GM11168 (cell line): ENCODE data around the gene PEAK3.

Experiments used
- in situ Hi-C: fragments of 300-500 bp; cut with MboI; formaldehyde crosslinking; loops from one replicate; pipeline ENCODE4 v1.12.0; 2022; ENCODE audit warnings: low sequenced_read_pairs; ENCODE audit not compliant: unreplicated experiment

The PEAK3 gene

DNA sequence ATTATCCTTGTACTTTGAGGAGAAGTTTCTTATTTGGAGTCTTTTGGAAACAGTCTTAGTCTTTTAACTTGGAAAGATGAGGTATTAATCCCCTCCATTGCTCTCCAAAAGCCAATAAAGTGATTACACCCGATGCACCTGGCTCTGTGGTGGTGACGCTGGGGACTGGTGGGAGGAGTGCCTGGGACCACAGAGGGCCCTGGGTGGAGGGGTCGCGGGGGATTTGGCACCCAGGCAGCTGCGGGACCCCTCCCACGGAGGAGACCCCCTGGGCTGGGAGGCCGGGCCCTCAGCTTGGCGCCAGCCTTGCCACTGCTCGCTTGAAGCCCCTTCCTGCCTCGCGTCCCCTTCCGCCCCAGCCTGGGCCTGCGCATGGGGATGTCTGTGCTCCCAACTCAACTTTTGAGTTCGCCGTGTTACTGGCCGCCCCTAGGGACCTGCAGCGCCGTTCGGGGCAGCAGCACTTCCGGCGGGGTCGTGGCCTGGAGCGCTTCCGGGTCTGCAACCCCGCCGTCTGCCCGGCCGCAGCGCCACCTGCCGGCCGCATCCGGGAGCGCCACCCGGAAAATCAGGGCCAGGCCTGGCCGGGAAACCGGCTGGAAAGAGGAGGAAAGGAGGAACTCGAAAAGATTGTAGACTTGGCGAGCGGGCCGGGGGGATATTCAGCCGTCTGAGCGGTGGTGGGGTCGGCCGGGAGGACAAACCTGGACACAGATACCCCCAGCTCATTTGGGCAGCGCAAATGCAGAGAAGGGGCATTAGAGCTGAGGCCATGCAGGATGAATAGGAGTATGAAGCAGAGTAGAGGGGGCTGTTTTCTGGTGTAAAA is 8.4 kb downstream of the PEAK3 start:
- in situ Hi-C loops: no loop called here

DNA sequence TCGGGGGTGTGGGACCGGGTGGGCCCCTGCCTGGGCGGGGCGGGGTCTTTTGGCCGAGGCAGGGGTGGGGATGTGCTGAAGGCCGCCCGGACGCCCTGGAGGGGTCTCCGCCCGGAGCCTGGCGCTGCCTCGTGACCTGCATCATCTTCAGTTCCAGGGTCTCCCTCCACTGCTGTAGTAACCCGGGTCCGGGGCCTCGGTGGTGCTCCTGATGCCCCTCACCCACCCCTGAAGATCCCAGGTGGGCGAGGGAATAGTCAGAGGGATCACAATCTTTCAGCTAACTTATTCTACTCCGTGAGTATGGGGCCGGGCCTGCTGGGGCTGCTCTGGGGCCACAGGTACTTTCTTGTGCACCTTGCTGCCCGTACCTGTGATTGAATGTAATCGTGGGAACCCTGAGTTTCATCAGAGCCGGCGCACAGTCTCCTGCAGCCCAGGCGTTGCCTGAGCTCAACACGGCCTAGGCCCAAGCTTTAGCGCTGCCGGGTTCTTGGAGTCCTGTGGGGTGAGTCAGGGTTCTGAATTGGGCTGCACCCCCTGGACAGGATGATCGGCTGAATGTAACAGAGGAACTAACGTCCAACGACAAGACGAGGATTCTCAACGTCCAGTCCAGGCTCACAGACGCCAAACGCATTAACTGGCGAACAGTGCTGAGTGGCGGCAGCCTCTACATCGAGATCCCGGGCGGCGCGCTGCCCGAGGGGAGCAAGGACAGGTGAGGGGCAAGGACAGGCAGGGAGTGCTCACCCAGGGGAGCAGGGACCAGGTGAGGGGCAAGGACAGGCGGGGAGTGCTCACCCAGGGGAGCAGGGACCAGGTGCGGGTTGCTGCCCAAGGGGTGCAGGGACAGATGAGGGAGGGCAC is 10.5 kb downstream of the PEAK3 start:
- in situ Hi-C loops: no loop called here

DNA sequence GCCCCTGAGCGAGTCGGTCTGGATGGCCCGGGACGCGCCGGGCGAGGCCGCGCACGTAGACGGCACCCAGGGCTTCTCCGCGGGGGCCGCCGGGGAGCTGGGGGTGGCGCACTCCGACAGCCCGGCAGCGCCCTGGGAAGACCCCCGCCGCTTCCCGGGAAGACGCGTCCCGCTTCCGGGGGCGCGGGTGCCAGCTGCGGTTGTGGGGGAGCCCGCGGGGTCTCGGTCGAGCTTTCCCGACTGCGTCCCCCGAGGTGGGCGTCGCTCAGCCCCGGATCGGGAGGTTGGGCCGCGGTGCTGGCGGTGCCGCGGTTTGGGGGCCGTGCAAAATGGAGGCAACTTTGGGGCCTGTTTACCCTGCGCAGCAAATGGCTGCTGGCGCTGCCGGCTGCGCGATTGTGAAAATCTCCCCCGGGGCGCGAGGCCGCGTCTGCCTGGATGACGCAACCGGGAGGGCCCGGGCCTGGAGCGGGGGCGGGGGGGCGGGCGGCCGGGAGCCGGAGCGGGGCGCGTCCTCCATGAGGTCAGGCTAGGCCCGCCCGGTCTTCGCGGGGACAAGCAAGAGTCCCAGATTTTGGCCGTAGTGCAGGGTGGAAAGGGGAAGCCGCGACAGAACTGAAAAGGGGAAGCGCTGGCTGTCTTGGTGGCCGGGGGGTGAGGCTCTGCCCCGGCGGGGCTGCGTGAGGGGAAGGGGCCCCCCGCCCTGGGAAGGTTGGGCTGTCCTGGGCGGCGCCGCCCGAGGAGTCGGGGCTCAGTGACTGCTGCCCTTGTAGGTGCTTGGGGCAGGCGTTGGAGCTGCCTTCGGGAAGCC is 11.3 kb downstream of the PEAK3 start:
- in situ Hi-C loops: no loop called here

DNA sequence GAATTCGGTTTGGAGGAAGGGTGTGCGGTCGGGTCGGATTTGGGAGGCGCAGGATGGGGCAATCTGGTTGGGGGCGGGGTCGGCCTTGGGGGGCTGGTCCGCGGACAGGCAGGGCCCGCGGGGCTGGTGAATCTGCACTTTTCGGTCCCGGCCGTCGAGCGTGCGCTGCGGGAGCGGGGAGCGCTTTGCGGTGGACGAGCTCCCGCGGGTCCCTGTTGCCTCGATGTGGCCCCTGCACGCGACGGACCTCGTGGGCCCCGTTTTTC is 11.9 kb downstream of the PEAK3 start:
- in situ Hi-C loops: no loop called here

DNA sequence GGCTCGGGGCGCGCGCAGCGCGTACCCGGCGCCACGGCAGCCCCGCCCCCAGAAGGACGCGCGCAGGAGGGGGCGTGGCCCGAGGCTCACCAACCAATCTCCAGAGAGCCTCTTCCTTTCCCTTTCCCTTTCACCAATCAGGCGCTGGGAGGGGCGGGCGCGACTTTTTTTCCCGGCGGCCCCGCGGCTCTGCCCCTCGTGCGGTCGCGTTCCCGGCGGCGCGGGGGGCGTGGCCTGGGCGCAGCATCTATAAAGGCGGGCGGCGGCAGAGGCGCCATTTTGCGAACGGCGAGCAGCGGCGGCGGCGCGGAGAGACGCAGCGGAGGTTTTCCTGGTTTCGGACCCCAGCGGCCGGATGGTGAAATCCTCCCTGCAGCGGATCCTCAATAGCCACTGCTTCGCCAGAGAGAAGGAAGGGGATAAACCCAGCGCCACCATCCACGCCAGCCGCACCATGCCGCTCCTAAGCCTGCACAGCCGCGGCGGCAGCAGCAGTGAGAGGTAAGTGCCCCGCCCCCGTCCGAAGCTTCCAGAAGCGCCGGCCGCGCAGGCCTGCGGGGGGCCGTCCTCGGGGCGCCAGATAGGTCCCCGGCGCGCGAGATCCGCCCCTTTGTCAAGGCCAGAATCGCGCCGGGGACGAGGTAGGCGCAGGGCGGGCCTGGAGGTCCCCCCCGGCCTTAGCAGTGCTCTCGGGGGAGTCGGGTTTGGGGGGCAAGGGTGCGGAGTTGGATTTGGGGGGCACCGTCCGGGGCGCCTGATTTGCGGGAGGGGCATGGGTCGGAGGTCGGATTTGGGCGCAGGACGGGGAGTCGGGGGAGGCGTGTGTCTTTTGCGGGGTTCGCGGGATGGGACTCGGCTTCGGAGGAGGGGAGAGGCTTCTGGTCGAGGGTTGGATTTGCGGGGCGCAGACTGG is 12.5 kb downstream of the PEAK3 start:
- in situ Hi-C loops: loop anchor here (10.0 kb wide), 1 partner anchor 115 kb away; the partner anchor contains the start of gene AP3D1

DNA sequence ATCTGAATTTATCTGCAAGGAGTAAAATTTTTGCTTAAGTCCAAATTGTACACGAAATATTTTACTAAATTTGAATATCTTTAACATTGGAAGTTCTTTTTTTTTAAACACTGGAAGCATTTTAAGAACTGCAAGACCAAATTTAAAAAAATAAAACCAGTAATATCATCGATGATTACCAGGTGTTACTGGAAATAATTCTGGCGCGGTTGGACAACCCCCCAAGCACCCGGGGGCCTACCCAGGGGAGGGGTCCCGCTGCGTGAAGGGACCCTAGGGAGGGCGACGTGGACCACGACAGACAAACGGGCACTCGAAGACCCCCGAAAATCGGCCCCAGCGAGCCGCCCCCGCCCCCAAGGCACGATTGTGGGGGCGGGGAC is 13.1 kb downstream of the PEAK3 start:
- in situ Hi-C loops: loop anchor here (10.0 kb wide), 1 partner anchor 114 kb away; the partner anchor contains the start of gene AP3D1

DNA sequence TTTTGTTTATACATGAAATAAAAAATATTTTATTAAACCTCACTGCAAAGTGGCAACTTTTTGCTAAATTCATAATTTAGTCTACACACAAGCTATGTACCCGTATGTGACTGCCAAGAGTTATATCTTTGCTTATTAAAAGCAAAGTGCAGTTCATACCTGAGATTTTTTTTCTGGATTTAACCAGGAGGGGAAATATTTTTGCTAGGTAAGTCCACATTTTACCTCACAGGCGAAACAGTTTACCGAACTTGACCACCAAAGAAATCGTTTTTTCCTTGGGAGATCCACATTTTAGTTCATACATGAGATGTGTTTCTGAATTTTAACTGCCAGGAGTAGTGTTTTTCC is 13.5 kb downstream of the PEAK3 start:
- in situ Hi-C loops: loop anchor here (10.0 kb wide), 1 partner anchor 114 kb away; the partner anchor contains the start of gene AP3D1

DNA sequence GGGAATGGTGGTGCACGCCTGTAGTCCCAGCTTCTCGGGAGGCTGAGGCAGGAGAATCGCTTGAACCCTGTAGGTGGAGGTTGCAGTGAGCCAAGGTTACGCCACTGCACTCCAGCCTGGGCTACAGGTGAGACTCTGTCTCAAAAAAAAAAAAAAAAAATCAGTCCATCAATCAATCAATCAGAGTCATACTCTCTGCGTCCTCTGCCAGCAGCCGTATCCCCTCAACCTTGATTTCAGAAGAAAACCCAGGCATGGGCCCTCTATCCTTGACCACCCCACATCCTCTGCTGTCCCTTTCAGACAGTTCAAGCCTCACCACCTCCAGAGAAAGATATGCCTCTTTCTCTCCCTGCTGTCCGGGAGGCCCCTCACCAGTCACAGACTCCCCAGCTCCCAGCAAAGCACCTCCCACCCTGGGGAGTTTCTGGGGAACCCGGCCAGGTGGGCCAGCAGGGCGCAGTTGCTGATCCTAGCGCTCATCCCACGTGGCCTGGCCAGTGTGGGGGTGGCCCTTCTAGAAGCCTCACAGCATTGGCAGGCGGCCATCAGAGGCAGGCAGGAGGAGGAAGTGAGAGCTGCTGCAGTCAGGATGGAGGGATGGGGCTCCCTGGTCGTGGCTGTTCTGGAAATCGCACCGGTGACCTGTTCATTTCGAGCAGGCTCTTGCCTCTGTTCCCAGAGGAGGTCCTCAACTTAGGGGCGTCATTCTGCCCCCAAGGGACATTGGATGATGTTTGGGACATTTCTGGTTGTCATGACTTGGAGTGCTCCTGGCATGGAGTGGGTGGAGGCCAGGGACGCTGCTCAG is 15.6 kb downstream of the PEAK3 start:
- in situ Hi-C loops: loop anchor here (10.0 kb wide), 1 partner anchor 112 kb away; the partner anchor contains the start of gene AP3D1

DNA sequence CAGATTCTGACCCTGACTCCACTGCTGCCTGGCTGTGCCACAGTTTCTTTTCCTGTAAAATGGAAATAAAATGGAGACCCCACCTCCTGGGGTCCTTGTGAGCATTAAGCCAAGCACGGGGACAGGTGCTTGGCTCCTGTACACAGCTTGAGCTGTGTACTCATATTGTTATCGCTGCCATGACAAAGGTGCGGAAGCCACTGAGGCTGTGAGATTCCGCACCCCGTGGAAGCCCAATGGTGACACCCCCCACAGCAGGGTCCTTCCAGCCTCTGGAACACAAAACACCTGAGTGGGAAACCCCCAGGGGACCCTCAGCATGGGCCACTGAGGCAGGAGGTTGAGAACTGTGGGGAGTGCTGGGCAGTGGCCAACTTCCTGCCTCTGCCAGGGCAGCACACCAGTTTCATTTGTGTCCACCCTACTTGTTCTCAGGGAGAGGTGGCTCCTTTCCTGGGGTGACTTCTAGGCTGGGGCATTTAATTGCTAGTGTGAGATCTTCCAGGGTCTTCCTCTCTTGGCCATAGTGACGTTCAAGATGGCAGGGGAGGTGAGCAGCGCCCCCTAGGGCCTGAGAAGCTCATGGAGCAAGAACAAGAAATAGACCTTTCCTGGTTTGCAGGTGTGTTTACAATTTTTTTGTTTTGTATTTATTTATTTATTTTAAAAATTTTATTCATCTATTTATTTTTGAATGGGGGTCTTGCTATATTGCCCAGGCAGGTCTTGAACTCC is 20.4 kb downstream of the PEAK3 start:
- in situ Hi-C loops: loop anchor here (10.0 kb wide), 1 partner anchor 107 kb away; the partner anchor contains the start of gene AP3D1

DNA sequence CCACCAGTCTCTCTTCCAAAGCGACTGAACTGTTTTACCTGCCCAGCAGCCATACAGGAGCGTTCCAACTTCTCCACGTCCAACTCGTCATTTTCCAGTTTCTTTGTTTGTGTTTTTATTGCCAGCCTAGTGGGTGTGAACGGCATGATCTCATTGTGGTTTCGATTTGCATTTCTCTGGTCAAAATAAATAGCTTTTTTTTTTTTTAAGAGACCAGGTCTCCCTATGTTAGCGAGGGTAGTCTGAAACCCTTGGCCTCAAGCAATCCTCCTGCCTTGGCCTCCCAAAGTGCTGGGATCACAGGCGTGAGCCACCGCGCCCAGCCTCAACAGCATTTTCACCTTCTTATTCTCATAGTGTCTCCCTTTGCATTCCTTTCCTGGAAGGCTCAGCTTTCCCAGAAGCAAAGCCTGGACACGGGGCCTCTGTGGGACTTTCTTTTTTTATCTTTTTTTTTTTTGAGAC is 21.6 kb downstream of the PEAK3 start:
- in situ Hi-C loops: loop anchor here (10.0 kb wide), 1 partner anchor 106 kb away; the partner anchor contains the start of gene AP3D1

DNA sequence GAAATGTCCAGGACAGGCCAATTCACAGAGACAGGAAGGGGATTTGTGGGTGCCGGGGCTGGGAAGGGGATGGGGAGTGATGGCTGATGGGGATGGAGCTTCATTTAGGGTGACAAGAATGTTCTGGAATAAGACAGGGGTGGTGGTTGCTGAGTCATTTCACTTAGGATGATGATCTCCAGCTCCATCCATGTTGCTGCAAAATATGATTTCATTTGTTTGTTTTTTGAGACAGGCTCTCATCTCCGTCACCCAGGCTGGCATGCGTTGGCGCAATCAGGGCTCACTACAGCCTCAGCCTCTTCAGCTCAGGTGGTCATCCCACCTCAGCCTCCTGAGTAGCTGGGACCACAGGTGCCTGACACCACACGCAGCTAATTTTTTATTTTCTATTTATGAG is 22.6 kb downstream of the PEAK3 start:
- in situ Hi-C loops: no loop called here

DNA sequence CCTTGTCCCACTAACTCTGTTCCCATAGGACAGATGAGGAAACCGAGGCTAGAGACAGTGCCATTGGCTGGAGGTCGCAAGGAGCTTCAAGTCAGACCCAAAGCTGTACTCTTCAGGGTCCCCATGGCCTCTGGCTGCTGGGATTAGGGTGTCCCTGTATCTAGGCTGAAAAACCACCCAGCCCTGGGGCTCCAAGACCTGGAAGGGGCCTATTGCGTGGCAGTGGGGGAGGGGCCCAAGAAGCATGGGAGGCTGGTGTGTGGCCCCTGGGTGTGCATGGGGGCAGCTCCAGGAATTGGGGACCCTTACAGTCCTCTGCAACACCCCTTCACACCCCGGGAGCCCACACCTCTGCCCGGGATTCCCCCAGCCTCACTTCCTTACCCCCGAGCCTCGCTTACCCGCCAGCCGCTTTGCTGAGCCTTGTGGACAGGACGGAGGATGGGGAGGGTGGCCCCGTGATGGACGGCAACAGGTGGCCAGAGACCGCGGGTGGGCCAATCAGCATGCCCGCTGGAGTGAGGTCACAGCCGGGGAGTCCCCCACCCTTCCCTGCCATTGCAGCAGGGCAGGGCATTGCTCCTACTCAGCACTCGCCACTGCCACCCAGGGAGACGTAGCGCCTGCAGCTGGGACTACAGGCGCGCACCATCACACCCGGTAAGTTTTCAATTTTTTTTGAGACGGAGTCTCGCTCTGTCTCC is 25.8 kb downstream of the PEAK3 start, which contains the start of gene JSRP1:
JSRP1 (minus strand) TSS at position 436 of the 704 bp plus-strand sequence. CDS start 1,103 bp downstream, outside the sequence.
- in situ Hi-C loops: no loop called here

DNA sequence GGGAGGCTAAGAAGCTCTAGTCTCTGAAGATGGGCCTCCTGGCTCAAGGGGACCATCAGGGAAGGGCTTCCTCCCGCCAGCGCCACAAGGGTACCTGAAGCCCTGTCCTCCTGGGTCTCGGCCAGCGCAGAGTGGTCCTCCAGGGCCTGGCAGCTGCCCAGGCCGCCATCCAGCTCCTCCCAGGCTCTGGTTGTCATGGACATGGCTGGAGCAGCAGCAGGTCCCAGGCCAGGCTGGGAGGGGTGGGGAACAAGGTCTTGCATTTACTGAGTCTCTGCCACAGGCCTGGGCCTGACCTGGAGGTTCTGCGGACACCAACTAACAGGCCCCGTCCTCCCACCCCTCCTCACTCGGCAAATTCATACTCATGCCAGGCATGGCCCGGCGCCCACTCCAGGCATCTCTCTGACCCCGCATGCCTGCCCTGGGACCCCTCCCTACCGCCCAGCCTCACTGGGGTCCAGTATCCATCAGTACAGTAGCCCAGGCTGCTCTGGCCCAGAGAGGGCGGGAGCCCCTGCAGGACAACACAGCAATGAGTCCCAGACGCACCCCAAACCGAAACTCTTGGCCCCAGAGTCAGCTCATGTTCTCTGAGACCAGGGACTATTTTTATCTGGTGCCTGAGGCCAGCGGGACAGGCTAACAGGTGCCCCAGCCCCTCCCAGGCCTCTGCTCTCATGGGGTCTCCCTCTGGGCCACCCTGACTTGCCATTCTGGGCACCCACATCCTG is 26.7 kb downstream of the PEAK3 start:
- in situ Hi-C loops: no loop called here

DNA sequence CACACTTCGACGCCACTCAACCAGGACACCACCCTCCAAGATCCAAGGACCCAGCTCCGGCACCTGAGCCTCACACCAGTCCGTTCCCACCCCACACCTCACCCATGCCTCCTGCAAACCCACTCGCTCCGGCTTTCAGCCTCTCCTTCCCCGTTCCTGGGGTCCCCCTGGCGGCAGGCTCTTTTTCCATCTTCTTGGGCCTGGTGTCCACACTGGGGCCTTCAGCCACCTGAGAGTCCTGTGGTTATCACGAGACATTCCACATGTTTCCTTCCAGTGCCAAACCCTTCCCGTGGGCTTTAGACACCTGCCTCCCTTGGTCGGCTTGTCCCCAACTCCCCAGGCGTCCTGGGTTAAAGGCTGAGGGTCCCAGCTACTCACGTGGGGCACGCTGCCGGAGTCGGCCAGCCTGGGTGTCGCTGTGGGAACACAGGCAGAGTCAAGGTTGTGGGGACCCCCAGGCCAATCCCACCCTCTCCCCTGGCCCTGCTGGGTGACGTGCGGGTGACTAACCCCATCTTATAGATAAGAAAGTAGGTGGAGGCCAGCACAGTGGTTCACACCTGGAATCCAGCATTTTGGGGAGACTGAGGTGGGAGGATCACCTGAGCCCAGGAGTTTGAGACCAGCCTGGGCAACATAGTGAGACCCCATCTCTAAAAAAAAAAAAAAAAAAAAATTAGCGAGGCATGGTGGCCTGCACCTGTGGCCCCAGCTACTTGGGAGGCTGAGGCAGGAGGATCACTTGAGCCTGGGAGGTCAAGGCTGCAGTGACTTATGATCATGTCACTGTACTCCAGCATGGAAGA is 27.7 kb downstream of the PEAK3 start:
- in situ Hi-C loops: no loop called here
